SK-N-SH (cell line): ENCODE results near the gene COX7A2. TPM values are rescaled to one million over a fixed set of nuclear protein-coding genes. Genes with fewer than 3 reads are reported as not detected.

Experiments
- CTCF ChIA-PET: fragments of 300-600, 350-600 bp; formaldehyde crosslinking; extraction: SDS; loops from one replicate; lab custom pipeline; 2021; lab: Yijun Ruan, JAX
- POLR2A ChIA-PET: fragments of 350-600 bp; sonication (Branson Sonifier 250); formaldehyde crosslinking; extraction: SDS; loops from one replicate; lab custom pipeline; 2020; ENCODE audit warnings: antibody characterized with exemption, inconsistent platforms; lab: Yijun Ruan, JAX
- DNase-seq: peaks from one replicate; pipeline ENCODE4 v3.0.0; 2012
- H2AFZ ChIP-seq: fragments of 200-600 bp; sonication (generic); 2 replicates; pipeline ENCODE4 v1.8.1; 2016; ENCODE audit warnings: antibody characterized with exemption, mild to moderate bottlenecking, low read depth
- H3F3A ChIP-seq: fragments of 200-600 bp; sonication (generic); replicated peaks from 2 replicates; pipeline ENCODE3; 2016; ENCODE audit warnings: antibody characterized with exemption, mild to moderate bottlenecking; ENCODE audit not compliant: insufficient read depth
- H3K27ac ChIP-seq, 2 experiments: fragments of 200-500 bp in 1 of 2; fragments of 200-600 bp in 1 of 2; sonication (Bioruptor generic) in 1 of 2; sonication (generic), shearing (Covaris generic) in 1 of 2; 2 replicates each; pipeline versions ENCODE4 v1.5.1 to v1.6.1; 2014 to 2016; ENCODE audit warnings: low read depth in 2 of 2, inconsistent platforms in 1 of 2, low read length in 1 of 2, mild to moderate bottlenecking in 1 of 2, mixed read lengths in 1 of 2
- H3K27me3 ChIP-seq: fragments of 200-600 bp; sonication (generic), shearing (Covaris generic); 2 replicates; pipeline ENCODE4 v1.6.1; 2016; ENCODE audit warnings: mixed run types; ENCODE audit not compliant: insufficient read depth
- H3K36me3 ChIP-seq, 2 experiments: fragments of 200-500 bp in 1 of 2; fragments of 200-600 bp in 1 of 2; sonication (Bioruptor generic) in 1 of 2; sonication (generic) in 1 of 2; replicated peaks in 1 of 2; 2 replicates each; pipeline versions ENCODE3 to v1.5.1; 2014 to 2016; ENCODE audit warnings: low read length in 1 of 2, mild to moderate bottlenecking in 1 of 2; ENCODE audit not compliant: insufficient read depth in 2 of 2, control insufficient read depth in 1 of 2
- H3K4me1 ChIP-seq, 2 experiments: fragments of 200-500 bp in 1 of 2; fragments of 200-600 bp in 1 of 2; sonication (Bioruptor generic) in 1 of 2; sonication (generic), shearing (Covaris generic) in 1 of 2; 2 replicates each; pipeline versions ENCODE4 v1.5.1 to v1.6.1; 2014 to 2016; ENCODE audit warnings: low read depth in 1 of 2, low read length in 1 of 2, mixed run types in 1 of 2; ENCODE audit not compliant: insufficient read depth in 2 of 2, control insufficient read depth in 1 of 2
- H3K4me2 ChIP-seq: fragments of 200-600 bp; sonication (generic), shearing (Covaris generic); 2 replicates; pipeline ENCODE4 v1.6.1; 2017; ENCODE audit warnings: mixed run types
- H3K4me3 ChIP-seq, 2 experiments: fragments of 200-500 bp in 1 of 2; fragments of 200-600 bp in 1 of 2; sonication (Bioruptor generic) in 1 of 2; sonication (generic), shearing (Covaris generic) in 1 of 2; 2 replicates each; pipeline versions ENCODE4 v1.5.1 to v1.8.1; 2014 to 2016; ENCODE audit warnings: low read depth in 2 of 2, inconsistent platforms in 1 of 2, low read length in 1 of 2, mild to moderate bottlenecking in 1 of 2, mixed read lengths in 1 of 2, moderate library complexity in 1 of 2
- H3K79me2 ChIP-seq: fragments of 200-600 bp; sonication (generic); 2 replicates; pipeline ENCODE4 v1.8.1; 2017; ENCODE audit warnings: mild to moderate bottlenecking; ENCODE audit not compliant: insufficient read depth
- H3K9ac ChIP-seq: fragments of 200-600 bp; sonication (generic); 2 replicates; pipeline ENCODE4 v1.6.1; 2017; ENCODE audit warnings: mixed run types
- H3K9me2 ChIP-seq: fragments of 200-600 bp; sonication (generic); 2 replicates; pipeline ENCODE4 v1.6.1; 2017; ENCODE audit warnings: mixed run types
- H3K9me3 ChIP-seq: fragments of 200-600 bp; sonication (generic); 2 replicates; pipeline ENCODE4 v1.6.1; 2017; ENCODE audit warnings: mixed run types, mild to moderate bottlenecking, moderate library complexity
- H4K20me1 ChIP-seq: fragments of 200-600 bp; sonication (generic); 2 replicates; pipeline ENCODE4 v1.6.1; 2017; ENCODE audit warnings: mild to moderate bottlenecking, mixed run types; ENCODE audit not compliant: insufficient read depth
- ELF1 ChIP-seq: IDR thresholded peaks from 2 replicates; pipeline ENCODE4 v1.4.0; 2012
- EP300 ChIP-seq, 2 experiments: IDR thresholded peaks; 2 replicates each; pipeline versions ENCODE4 v1.4.0 to v1.6.1; 2012; ENCODE audit warnings: borderline replicate concordance in 1 of 2, low read depth in 1 of 2, low read length in 1 of 2
- FOSL2 ChIP-seq: IDR thresholded peaks from 2 replicates; pipeline ENCODE4 v1.4.0; 2012; ENCODE audit warnings: low read depth, mild to moderate bottlenecking, moderate library complexity, borderline replicate concordance
- FOXJ3 ChIP-seq: sonication (generic); formaldehyde crosslinking; IDR thresholded peaks from 2 replicates; pipeline ENCODE4 v1.5.1; 2020; ENCODE audit warnings: mild to moderate bottlenecking, missing genetic modification reagents
- JUND ChIP-seq: IDR thresholded peaks from 2 replicates; pipeline ENCODE4 v1.4.0; 2012
- MEF2A ChIP-seq: IDR thresholded peaks from 2 replicates; pipeline ENCODE4 v1.4.0; 2012; ENCODE audit warnings: low read depth, borderline replicate concordance
- NFIC ChIP-seq: IDR thresholded peaks from 2 replicates; pipeline ENCODE4 v1.4.0; 2012; ENCODE audit warnings: borderline replicate concordance
- RAD21 ChIP-seq: IDR thresholded peaks from 2 replicates; pipeline ENCODE4 v1.6.1; 2012; ENCODE audit warnings: mild to moderate bottlenecking, low read length
- RFX5 ChIP-seq: IDR thresholded peaks from 2 replicates; pipeline ENCODE4 v1.6.1; 2012; ENCODE audit warnings: mild to moderate bottlenecking, improper control_type of control experiment, low read length
- SMC3 ChIP-seq: IDR thresholded peaks from 2 replicates; pipeline ENCODE4 v1.6.1; 2012; ENCODE audit warnings: low read depth, low read length, improper control_type of control experiment
- TAF1 ChIP-seq: IDR thresholded peaks from 2 replicates; pipeline ENCODE4 v1.6.1; 2012; ENCODE audit warnings: low read depth, mild to moderate bottlenecking, low read length, moderate library complexity, borderline replicate concordance
- TEAD4 ChIP-seq: IDR thresholded peaks from 2 replicates; pipeline ENCODE4 v1.4.0; 2012; ENCODE audit warnings: mild to moderate bottlenecking, borderline replicate concordance; ENCODE audit not compliant: insufficient read depth
- WGBS: methylation state at CpG from one replicate; pipeline ENCODE4 v1.1.6; 2017; ENCODE audit warnings: low lambda C conversion rate; 5-methylcytosine and 5-hydroxymethylcytosine counted together
- polyA plus RNA-seq, 3 experiments: library from polyadenylated mRNA; depleted of rRNA; stranded (reverse); fragments of >200 nt; gene quantifications; 2 replicates each; pipeline ENCODE4 v1.2.3, GENCODE V29; 2012
- TF ChIP-seq, protein P1 (sequence below): fragments of 150-350 bp; IDR thresholded peaks from 2 replicates; pipeline ENCODE4 v1.6.1; 2017; ENCODE audit warnings: antibody characterized with exemption, low read length, low read depth, borderline replicate concordance
- TF ChIP-seq, protein P2 (sequence below): fragments of 200-600 bp; sonication (generic); IDR thresholded peaks from 2 replicates; pipeline ENCODE4 v1.6.1; 2017; ENCODE audit warnings: antibody characterized with exemption, mild to moderate bottlenecking, moderate library complexity

The COX7A2 gene
- polyA plus RNA-seq, 1 of the 3 experiments (the other 2 are of a cell fraction) = 431 TPM

DNA sequence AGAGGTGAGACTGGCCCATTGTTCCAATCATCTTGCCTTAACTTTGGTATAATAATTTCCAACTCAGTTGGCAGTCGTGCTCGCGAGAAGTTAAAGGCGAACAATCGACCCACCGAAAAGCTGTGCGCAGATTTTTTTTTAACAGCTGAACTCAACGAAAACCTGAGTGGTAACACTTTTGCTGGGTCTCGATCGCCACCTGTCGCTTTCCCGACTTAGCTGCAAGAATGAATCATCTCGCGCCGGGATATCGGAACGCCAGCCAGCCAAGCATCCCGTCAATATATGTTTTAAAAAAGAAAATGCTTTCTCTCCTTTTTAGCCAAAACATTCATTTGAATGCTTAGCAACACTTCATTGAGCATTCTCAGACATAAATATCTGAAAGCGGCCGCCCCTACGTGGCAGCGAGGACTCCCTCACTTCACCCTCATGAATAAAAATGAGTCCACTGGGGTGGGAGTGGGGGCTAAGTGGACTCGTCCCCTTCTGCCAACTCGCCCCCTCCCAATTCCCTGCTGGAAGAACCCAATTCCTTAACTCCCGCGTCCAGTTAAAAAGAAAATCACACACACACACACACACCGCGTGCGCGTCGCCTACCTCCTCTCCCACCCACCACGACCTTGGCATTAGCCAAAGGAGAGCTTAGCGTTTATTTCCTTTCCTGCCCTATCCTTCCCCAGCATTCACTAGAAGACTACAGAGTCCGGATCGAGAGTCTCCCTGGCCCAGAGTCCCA lies 39.2 kb downstream of the COX7A2 start:
- Histone ChIP-seq H2AFZ (no peak overlapping the region), H3K9me2 (no peaks in the 10 kb centered on the region), H3K4me1 (peaks cover 4% of the 10 kb centered on the region in 2 experiments; a peak in 1 of 4 replicates), H4K20me1 (no peaks in the 10 kb centered on the region), H3K4me2 (peak overlapping the region; percentile 73), H3K27me3 (peaks cover 76% of the 10 kb centered on the region), H3K9ac (no peak overlapping the region), H3K36me3 (no peaks in the 10 kb centered on the region), H3K27ac (no peak overlapping the region), H3K4me3 (peak overlapping the region in 1 of 2 experiments; percentile 16; a peak in 2 of 4 replicates), H3K9me3 (no peaks in the 10 kb centered on the region), H3K79me2 (no peaks in the 10 kb centered on the region), H3F3A (peaks cover 3% of the 10 kb centered on the region)
- POLR2A ChIA-PET = no interaction called here
- DNase-seq = peak; percentile 74
- CTCF ChIA-PET = interaction anchor here (0.8 to 9.0 kb wide), 18 partner anchors 13 to 1529 kb away, joined by 3 to 95 read pairs (median 3); partner anchors contain the start of gene COX7A2
- 3% methylated on average over 35 of the region's 35 CpGs for WGBS
- TF ChIP-seq TAF1 = no peak
- peak; percentile 61 for TF ChIP-seq SMC3
- TF ChIP-seq, protein P1, sequence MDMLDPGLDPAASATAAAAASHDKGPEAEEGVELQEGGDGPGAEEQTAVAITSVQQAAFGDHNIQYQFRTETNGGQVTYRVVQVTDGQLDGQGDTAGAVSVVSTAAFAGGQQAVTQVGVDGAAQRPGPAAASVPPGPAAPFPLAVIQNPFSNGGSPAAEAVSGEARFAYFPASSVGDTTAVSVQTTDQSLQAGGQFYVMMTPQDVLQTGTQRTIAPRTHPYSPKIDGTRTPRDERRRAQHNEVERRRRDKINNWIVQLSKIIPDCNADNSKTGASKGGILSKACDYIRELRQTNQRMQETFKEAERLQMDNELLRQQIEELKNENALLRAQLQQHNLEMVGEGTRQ = no peak
- peak; percentile 81 for TF ChIP-seq RAD21
- TF ChIP-seq, protein P2, sequence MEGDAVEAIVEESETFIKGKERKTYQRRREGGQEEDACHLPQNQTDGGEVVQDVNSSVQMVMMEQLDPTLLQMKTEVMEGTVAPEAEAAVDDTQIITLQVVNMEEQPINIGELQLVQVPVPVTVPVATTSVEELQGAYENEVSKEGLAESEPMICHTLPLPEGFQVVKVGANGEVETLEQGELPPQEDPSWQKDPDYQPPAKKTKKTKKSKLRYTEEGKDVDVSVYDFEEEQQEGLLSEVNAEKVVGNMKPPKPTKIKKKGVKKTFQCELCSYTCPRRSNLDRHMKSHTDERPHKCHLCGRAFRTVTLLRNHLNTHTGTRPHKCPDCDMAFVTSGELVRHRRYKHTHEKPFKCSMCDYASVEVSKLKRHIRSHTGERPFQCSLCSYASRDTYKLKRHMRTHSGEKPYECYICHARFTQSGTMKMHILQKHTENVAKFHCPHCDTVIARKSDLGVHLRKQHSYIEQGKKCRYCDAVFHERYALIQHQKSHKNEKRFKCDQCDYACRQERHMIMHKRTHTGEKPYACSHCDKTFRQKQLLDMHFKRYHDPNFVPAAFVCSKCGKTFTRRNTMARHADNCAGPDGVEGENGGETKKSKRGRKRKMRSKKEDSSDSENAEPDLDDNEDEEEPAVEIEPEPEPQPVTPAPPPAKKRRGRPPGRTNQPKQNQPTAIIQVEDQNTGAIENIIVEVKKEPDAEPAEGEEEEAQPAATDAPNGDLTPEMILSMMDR = peak; percentile 79
- peak; percentile 74 for TF ChIP-seq FOSL2

DNA sequence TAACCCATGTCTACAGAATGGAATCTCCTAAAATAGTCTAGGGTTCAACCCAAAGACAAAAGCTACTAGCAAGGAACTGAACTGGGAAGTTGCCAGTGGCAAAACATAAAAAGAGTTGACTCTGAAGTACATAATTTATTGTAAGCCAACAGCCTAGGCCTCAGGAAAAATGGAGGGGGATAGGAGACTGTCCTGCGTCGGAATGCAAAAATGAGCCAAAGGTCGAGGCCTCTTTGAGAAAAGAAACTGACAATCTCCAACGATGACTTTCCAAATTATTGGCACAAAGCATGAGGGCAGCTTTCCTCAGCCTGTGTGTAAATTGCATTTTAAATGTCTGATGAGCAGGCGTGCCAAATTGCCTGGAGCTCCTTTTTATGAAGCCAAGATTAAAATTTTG lies 39.9 kb downstream of the COX7A2 start:
- Histone ChIP-seq H3K9ac (no peak overlapping the region), H3K27me3 (peaks cover 80% of the 10 kb centered on the region), H3K4me3 (no peak overlapping the region; a peak in 1 of 4 replicates), H3K9me3 (no peaks in the 10 kb centered on the region), H4K20me1 (no peaks in the 10 kb centered on the region), H2AFZ (no peak overlapping the region), H3K79me2 (no peaks in the 10 kb centered on the region), H3K9me2 (no peaks in the 10 kb centered on the region)
- WGBS = 7% methylated on average over 5 of the region's 5 CpGs
- DNase-seq = no peak
- CTCF ChIA-PET = interaction anchor here (0.8 to 9.0 kb wide), 18 partner anchors 10 to 1528 kb away, joined by 3 to 95 read pairs (median 4); partner anchors contain the start of gene COX7A2
- TF ChIP-seq ELF1 (no peak), MEF2A (no peak), FOXJ3 (CRISPR knock-in tag) (no peak), EP300 (IDR thresholded peaks at IDR 0.05; ENCODE audit: borderline replicate concordance in 1 of 2, low read depth in 1 of 2, low read length in 1 of 2) (no peak), RFX5 (no peak), NFIC (no peak), JUND (no peak), TEAD4 (no peak)
- TF ChIP-seq, all 33 proteins: peak for 0
- H3K36me3 ChIP-seq = no peaks in the 10 kb centered on the region
- H3K27ac ChIP-seq = no peak overlapping the region
- no peak overlapping the region for H3K4me2 ChIP-seq
- peaks cover 3% of the 10 kb centered on the region for H3F3A ChIP-seq
- H3K4me1 ChIP-seq = peaks cover 2 to 4% of the 10 kb centered on the region in 2 experiments; a peak in 1 of 4 replicates
- POLR2A ChIA-PET = no interaction called here
